ENCODE data around the gene FAM131C.
"Not testable (repeated sequence)": the region's sequence is repeated elsewhere in the genome, so short reads cannot be mapped to it uniquely, and the experiment has no call there.

DNA sequence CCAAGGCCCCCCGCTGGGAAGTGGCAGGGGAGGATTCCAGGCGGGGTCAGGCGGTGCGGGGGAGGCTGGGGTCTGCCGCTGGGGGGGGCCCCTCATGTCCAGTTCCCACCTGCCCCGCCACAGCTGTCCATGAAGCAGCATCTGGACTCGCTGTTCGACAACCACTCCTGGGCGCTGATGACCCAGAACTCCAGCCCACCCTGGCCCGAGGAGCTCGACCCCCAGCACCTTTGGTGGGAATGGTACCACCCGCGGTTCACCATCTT lies 44.5 kb downstream of the FAM131C start:
- TF ChIP-seq, protein P1, sequence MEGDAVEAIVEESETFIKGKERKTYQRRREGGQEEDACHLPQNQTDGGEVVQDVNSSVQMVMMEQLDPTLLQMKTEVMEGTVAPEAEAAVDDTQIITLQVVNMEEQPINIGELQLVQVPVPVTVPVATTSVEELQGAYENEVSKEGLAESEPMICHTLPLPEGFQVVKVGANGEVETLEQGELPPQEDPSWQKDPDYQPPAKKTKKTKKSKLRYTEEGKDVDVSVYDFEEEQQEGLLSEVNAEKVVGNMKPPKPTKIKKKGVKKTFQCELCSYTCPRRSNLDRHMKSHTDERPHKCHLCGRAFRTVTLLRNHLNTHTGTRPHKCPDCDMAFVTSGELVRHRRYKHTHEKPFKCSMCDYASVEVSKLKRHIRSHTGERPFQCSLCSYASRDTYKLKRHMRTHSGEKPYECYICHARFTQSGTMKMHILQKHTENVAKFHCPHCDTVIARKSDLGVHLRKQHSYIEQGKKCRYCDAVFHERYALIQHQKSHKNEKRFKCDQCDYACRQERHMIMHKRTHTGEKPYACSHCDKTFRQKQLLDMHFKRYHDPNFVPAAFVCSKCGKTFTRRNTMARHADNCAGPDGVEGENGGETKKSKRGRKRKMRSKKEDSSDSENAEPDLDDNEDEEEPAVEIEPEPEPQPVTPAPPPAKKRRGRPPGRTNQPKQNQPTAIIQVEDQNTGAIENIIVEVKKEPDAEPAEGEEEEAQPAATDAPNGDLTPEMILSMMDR (IDR thresholded peaks at IDR 0.05): not testable (repeated sequence)
- TF ChIP-seq POLR2A (IDR thresholded peaks at IDR 0.05): not testable (repeated sequence)
